Lower leg skin (tissue), 3 donors: ENCODE measurements around the gene RAB38.

Experiments used
- POLR2A ChIP-seq, 2 donors: fragments of 450-650 bp; IDR thresholded peaks; one replicate each; pipeline ENCODE4 v1.6.1; 2016 to 2017; ENCODE audit warnings: antibody characterized with exemption in 2 of 2, mild to moderate bottlenecking in 1 of 2, moderate library complexity in 1 of 2
- TF ChIP-seq, protein P1 (sequence below), 3 donors: fragments of 450-650 bp; IDR thresholded peaks; one replicate each; pipeline ENCODE4 v1.5.1; 2016; ENCODE audit warnings: antibody characterized with exemption in 3 of 3, mild to moderate bottlenecking in 3 of 3, moderate library complexity in 2 of 3

DNA sequence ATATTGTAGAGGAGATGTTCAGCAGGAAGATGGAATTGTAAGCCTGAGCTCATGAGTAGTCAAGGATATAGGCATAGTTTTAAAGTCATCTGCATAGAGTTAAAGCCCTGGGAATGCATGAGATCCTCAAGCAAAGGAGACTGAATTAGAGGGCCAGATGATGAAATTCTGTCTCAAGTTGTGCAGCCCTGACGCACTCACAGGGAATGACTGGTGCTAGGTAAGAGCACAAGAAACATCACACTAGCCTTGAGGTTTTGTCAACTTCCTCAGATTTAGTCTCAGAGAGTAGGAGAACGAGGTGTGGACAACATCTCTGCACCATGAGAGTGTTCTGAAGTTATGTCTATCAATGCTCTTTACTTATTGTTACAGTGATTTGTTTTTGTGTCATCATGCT is 5.8 kb downstream of the RAB38 start:
- TF ChIP-seq, protein P1, sequence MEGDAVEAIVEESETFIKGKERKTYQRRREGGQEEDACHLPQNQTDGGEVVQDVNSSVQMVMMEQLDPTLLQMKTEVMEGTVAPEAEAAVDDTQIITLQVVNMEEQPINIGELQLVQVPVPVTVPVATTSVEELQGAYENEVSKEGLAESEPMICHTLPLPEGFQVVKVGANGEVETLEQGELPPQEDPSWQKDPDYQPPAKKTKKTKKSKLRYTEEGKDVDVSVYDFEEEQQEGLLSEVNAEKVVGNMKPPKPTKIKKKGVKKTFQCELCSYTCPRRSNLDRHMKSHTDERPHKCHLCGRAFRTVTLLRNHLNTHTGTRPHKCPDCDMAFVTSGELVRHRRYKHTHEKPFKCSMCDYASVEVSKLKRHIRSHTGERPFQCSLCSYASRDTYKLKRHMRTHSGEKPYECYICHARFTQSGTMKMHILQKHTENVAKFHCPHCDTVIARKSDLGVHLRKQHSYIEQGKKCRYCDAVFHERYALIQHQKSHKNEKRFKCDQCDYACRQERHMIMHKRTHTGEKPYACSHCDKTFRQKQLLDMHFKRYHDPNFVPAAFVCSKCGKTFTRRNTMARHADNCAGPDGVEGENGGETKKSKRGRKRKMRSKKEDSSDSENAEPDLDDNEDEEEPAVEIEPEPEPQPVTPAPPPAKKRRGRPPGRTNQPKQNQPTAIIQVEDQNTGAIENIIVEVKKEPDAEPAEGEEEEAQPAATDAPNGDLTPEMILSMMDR (IDR thresholded peaks at IDR 0.05), result no peak
- TF ChIP-seq POLR2A (IDR thresholded peaks at IDR 0.05), result no peak
